ENCODE data around the gene ZFHX2. TPM values are rescaled to one million over a fixed set of nuclear protein-coding genes. Genes with fewer than 3 reads are reported as not detected.

Gene ZFHX2
- total RNA-seq, 1 donor from 2014 or later: 1.0 TPM

GRCh38 chr14:23562822-23563472 is 11.4 kb upstream of the ZFHX2 start:
- DNase-seq (no peak), ATAC-seq (peak; percentile 19)
- intact Hi-C loops (cut with micrococcal nuclease): no loop called here

- ATAC-seq: no peak
- DNase-seq: no peak
- intact Hi-C loops (cut with micrococcal nuclease): no loop called here
Measured at GRCh38 chr14:23561873-23562821, 10.6 kb upstream of the ZFHX2 start.

- DNase-seq (no peak), ATAC-seq (no peak)
Measured at GRCh38 chr14:23561259-23561658, 9.7 kb upstream of the ZFHX2 start.

GRCh38 chr14:23559926-23560520 is 8.5 kb upstream of the ZFHX2 start:
- ATAC-seq (no peak), DNase-seq (no peak)

More at GRCh38 chr14:23561259-23561658, 9.7 kb upstream of the ZFHX2 start:
- intact Hi-C loops (cut with micrococcal nuclease): no loop called here

DNA sequence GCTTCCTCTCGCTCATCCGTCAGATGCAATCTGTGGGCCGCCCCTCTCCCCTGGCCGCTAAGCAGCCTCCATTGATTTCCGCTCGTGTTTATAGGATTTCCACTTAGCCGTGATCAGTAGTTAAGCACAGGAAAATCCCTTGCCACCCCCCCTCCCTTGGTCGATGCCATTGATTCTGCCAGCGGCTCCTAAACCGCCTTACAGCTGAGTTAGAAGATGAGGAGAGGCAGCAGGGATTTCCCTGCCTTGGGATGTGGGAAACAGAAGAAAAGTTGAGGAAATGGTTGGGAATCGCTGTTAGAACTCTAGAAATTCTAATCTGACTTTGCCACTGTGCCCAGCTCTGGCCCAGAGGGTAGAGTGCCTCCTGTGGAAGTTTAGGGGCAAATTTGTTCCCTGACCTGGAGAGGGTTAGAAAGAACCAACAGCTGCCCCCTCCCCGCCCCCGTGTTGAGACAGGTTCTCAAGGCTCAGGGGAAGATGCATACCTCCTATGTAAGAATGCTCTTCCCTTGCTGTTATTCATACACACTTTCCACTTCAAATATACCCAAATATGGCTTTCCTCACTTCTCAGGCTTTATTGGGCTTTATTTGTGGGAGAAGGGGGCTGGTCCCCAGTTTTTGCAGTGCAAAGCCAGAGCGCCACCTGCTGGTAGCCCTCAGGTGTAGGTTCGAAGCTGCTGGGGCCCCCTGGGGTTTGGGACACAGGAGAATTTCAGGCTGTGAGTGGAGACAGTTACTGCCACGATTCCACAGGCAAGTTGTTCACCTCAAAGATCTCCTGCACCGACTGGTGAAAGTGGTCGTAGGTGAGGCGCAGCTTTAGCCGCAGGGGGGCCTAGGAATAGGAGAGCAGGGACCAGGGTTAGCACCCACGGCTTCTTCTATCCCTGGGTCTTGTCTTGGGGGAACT is 7.7 kb upstream of the ZFHX2 start:
- intact Hi-C loops (cut with micrococcal nuclease): loop anchor here (5.0 kb wide), 1 partner anchor 82 kb away; no protein-coding TSS in a partner anchor
- ATAC-seq (no peak), DNase-seq (peak; percentile 73)

More at GRCh38 chr14:23559926-23560520, 8.5 kb upstream of the ZFHX2 start:
- intact Hi-C loops (cut with micrococcal nuclease): loop anchor here (5.0 kb wide), 1 partner anchor 83 kb away; no protein-coding TSS in a partner anchor

DNA sequence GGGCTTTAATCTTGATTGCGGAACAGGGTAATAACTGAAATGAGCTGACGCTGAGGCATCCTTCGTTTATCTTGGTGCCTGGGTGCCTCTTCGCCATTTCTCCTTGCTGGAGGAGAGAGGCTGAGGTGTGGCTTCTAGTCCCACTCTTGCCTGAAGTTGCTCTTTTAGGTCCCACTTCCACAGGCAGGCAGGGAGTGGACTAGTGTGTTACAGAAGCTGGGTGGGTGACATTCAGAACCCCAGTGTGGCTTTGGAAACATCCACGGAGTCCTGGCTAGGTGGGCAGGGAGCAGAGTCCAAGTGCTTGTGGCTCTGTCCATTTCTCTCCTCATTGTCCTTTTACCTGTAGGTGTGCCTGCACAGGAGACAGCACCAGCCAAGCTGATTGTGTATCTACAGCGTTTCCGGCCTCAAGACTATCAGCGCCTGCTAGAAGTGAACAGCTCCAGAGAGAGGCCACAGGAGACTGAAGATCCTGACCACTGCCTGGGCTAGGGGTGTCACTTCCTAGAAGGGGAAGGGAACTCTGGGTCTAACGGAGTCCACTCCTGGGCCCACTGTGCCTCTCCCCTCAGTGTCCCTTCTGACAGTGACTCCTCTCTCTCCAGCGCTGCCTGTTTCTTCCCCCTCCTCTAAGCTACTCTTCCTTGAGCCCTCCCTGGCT is 6.9 kb upstream of the ZFHX2 start:
- ATAC-seq (no peak), DNase-seq (no peak)
- intact Hi-C loops (cut with micrococcal nuclease): loop anchor here (5.0 kb wide), 1 partner anchor 81 kb away; no protein-coding TSS in a partner anchor

GRCh38 chr14:23557946-23558345 is 6.4 kb upstream of the ZFHX2 start:
- no peak for DNase-seq
- intact Hi-C loops (cut with micrococcal nuclease): loop anchor here (5.0 kb wide), 1 partner anchor 81 kb away; no protein-coding TSS in a partner anchor
- no peak for ATAC-seq

DNA sequence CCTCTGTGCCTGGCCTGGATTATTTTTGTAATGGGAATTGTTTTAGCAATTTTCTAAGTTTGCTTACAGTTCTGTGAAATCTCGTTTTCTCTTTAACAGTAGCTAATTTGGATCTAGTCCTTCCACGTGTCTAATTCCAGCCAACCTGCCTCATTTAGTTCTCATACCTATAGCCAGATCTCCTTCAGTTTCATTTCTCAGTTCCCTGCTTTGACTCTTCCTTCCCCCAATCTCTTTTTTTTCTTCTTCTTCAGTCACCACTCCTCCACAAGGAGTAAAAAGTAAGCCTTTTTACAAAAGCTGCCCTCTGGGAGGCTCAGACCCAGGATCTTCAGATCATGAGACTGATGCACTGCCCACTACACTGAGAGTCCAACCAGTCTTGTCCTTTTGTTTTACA is 6.0 kb upstream of the ZFHX2 start:
- ATAC-seq (no peak), DNase-seq (no peak)
- intact Hi-C loops (cut with micrococcal nuclease): loop anchor here (5.0 kb wide), 1 partner anchor 80 kb away; no protein-coding TSS in a partner anchor

- ATAC-seq (no peak), DNase-seq (no peak)
- intact Hi-C loops (cut with micrococcal nuclease): loop anchor here (5.0 kb wide), 1 partner anchor 80 kb away; no protein-coding TSS in a partner anchor
Measured at GRCh38 chr14:23556700-23557440, 5.3 kb upstream of the ZFHX2 start.

GRCh38 chr14:23555882-23556699 is 4.5 kb upstream of the ZFHX2 start, which contains the start of gene THTPA:
Gene THTPA (plus strand): TSS chr14:23556271. CDS start chr14:23556758, 487 bp downstream.
- ATAC-seq: peak; percentile 94
- peak; percentile 97 for DNase-seq
- intact Hi-C loops (cut with micrococcal nuclease): loop anchor here (5.0 kb wide), 1 partner anchor 79 kb away; no protein-coding TSS in a partner anchor

DNA sequence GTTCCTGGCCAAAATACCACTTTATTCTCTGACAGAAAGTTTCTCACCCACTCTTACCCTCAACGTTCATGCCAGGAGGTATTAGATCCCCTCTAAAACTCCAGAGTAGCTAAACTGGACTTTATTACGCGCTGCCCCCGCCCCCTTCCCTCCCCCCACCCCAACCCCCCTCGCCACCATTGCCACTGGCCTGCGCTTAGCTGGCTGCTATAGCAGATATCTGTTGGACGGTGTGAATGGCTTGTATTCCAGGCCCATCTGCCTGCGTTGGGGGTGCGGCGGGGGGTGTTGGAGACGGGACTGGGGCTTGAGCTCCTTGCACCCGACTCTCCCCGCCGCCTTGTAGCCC is 3.9 kb upstream of the ZFHX2 start:
- ATAC-seq (no peak), DNase-seq (no peak)
- intact Hi-C loops (cut with micrococcal nuclease): loop anchor here (5.0 kb wide), 1 partner anchor 78 kb away; no protein-coding TSS in a partner anchor

- intact Hi-C loops (cut with micrococcal nuclease): no loop called here
- peak; percentile 22 for ATAC-seq
- DNase-seq: peak; percentile 44
Measured at GRCh38 chr14:23550812-23551265, 726 bp downstream of the ZFHX2 start.

GRCh38 chr14:23550131-23550811 is 1.3 kb downstream of the ZFHX2 start:
- DNase-seq (no peak), ATAC-seq (no peak)
- intact Hi-C loops (cut with micrococcal nuclease): no loop called here

DNA sequence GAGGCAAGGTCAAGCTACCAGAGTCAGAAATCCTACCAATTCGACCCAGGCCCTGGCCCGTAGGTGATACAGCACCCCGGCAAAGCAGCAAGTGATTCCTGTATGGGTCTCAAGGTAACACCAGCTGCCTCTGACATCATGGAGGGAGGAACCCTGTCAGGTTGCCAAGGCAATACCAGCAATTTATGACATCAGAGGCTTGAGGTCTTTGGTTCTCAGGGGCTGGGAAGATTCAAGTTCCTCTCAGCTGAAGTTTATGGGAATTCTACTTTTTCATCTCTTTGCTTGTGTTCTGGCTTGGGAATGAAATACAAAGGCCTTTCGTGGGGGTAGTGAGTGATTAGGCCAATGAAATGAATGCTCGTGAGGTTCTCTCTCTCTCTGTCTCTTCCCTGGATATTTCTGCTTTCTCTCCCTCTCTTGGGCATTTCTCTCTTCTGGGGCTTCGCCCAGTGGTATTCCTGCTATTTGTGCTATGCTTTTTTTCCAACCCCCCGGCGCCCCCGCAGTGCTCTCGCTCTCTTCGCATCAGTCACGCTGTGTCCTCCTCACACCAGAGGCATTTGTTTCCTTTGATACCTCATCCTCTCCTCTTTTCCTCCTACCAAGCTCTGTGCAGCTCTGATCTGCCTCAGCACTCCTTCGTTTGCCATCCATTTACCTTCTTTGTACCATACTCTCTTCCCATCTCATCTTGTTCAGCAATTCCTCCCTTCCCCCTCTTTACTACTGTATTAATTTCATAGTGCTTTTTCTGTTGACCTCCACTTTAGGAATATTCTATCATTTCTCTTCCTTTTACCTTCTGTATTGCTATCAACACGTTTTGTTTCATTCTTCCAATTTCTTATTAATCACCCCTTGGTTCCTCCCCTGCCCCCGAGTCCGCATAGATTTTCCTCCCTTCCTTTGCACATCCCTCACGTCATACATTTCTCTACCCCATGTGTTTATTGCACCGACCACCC is 2.9 kb downstream of the ZFHX2 start:
- ATAC-seq (no peak), DNase-seq (no peak)
- intact Hi-C loops (cut with micrococcal nuclease): no loop called here

DNA sequence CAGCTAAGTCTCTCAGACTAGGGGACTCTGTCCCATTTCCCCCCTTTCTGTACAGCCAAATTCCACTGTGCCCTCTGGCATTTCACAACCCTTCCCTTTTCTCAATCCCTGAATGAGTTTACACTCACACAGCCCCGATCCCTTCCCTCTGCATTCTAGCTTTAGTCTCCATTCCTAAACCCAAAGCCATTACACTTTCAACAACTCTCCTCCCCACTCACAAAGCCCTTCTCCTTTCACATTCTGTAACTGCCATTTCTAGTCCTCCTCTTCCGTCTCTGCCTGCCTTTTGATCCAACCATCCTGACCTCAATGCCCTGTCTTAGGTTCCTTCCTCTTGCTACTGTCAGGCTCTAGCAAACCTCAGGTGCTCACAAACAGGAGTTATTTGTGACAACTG is 3.6 kb downstream of the ZFHX2 start:
- intact Hi-C loops (cut with micrococcal nuclease): no loop called here
- ATAC-seq (no peak), DNase-seq (no peak)

Data from left ventricle myocardium superior (tissue), 1 donor.